ENCODE measurements around the gene SLC49A3. TPM values are rescaled to one million over a fixed set of nuclear protein-coding genes. Genes with fewer than 3 reads are reported as not detected.

The SLC49A3 gene
- total RNA-seq, 1 donor from 2014 or later = 6.2 TPM

GRCh38 chr4:704971-705277 lies 16.0 kb upstream of the SLC49A3 start:
- peaks cover 28% of the 10 kb centered on the region for H4K20me1 ChIP-seq (ENCODE audit: insufficient read depth, low read length)
- DNase-seq (ENCODE audit: low read depth) (no peak), FAIRE-seq (no peak)
- H3K27me3 ChIP-seq (ENCODE audit: insufficient read depth, low read length) = no peaks in the 10 kb centered on the region
- peak overlapping the region; percentile 55 for H3K9ac ChIP-seq (ENCODE audit: low read length)
- peaks cover 6% of the 10 kb centered on the region for H3K36me3 Mint-ChIP-seq (ENCODE audit: low read depth, unreplicated experiment)
- peaks cover 38% of the 10 kb centered on the region for H3K79me2 ChIP-seq (ENCODE audit: insufficient read depth, low read length)
- no peak overlapping the region for H3K4me3 ChIP-seq (ENCODE audit: insufficient read depth, low read depth, low read length)
- peak overlapping the region; percentile 53 for H2AFZ ChIP-seq (ENCODE audit: low read depth, low read length)
- H3K4me2 ChIP-seq (ENCODE audit: low read length) = peak overlapping the region; percentile 94
- no peak overlapping the region for H3K27ac Mint-ChIP-seq (ENCODE audit: unreplicated experiment)
- no peaks in the 10 kb centered on the region for H3K9me3 ChIP-seq (ENCODE audit: insufficient read depth, low read depth, low read length)
- H3K9me3 Mint-ChIP-seq (ENCODE audit: unreplicated experiment) = peaks cover 2% of the 10 kb centered on the region
- H3K36me3 ChIP-seq (ENCODE audit: insufficient read depth, low read length) = peaks cover 2% of the 10 kb centered on the region
- TF ChIP-seq, protein P1, sequence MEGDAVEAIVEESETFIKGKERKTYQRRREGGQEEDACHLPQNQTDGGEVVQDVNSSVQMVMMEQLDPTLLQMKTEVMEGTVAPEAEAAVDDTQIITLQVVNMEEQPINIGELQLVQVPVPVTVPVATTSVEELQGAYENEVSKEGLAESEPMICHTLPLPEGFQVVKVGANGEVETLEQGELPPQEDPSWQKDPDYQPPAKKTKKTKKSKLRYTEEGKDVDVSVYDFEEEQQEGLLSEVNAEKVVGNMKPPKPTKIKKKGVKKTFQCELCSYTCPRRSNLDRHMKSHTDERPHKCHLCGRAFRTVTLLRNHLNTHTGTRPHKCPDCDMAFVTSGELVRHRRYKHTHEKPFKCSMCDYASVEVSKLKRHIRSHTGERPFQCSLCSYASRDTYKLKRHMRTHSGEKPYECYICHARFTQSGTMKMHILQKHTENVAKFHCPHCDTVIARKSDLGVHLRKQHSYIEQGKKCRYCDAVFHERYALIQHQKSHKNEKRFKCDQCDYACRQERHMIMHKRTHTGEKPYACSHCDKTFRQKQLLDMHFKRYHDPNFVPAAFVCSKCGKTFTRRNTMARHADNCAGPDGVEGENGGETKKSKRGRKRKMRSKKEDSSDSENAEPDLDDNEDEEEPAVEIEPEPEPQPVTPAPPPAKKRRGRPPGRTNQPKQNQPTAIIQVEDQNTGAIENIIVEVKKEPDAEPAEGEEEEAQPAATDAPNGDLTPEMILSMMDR (IDR thresholded peaks at IDR 0.05; ENCODE audit: insufficient read depth, low read depth, low read length) = no peak
- TF ChIP-seq EZH2 (IDR thresholded peaks at IDR 0.05; ENCODE audit: insufficient read depth, low read length) = no peak
- H3K27ac ChIP-seq (ENCODE audit: low read depth, low read length) = no peak overlapping the region
- peaks cover 3% of the 10 kb centered on the region for H3K27me3 Mint-ChIP-seq (ENCODE audit: low read depth, unreplicated experiment)
- H3K4me1 Mint-ChIP-seq (ENCODE audit: low read depth, unreplicated experiment) = peaks cover 13% of the 10 kb centered on the region
- peaks cover 10% of the 10 kb centered on the region for H3K4me1 ChIP-seq (ENCODE audit: insufficient read depth, low read length)
- H3K4me3 Mint-ChIP-seq (ENCODE audit: unreplicated experiment) = no peak overlapping the region

DNA sequence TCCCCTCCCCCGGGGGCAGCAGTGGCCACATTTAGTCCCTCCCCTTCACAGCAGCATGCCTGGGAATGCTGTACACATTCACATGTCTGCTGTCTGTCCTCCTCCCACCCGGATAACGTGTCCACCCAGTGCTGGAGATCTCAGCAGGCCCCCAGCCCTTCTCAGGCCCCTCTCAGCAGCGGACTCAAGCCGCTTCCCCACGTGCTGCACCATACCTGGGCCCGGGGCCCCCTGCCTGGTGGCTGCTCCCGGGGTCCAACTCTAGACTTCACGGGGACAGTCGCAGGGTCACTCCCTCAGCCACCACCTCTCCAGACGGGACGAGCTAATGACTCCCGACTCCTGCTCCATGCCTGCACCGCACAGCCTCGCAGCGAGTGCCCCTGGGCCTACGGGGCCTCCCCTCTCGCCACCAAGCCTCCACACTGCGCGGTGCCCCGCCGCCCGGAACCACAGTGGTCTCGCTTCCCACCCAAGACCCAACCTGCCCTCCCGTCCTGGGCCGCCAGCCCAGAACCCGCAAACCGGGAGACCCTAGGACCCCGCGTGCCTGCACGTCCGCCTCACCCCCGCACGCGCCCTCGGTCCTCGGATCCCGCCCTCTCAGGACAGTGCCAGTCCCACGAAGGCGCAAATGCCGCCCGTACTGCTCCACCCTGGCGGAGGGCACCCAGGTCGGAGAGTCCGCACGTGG lies 15.4 kb upstream of the SLC49A3 start:
- H3K36me3 Mint-ChIP-seq (ENCODE audit: low read depth, unreplicated experiment) = peaks cover 6% of the 10 kb centered on the region
- H3K27me3 ChIP-seq (ENCODE audit: insufficient read depth, low read length) = no peaks in the 10 kb centered on the region
- FAIRE-seq = no peak
- no peak overlapping the region for H3K9ac ChIP-seq (ENCODE audit: low read length)
- peaks cover 2% of the 10 kb centered on the region for H3K36me3 ChIP-seq (ENCODE audit: insufficient read depth, low read length)
- no peak overlapping the region for H3K27ac Mint-ChIP-seq (ENCODE audit: unreplicated experiment)
- H3K4me2 ChIP-seq (ENCODE audit: low read length) = no peak overlapping the region
- H3K4me1 Mint-ChIP-seq (ENCODE audit: low read depth, unreplicated experiment) = peaks cover 10% of the 10 kb centered on the region
- H3K79me2 ChIP-seq (ENCODE audit: insufficient read depth, low read length) = peaks cover 32% of the 10 kb centered on the region
- peaks cover 2% of the 10 kb centered on the region for H3K9me3 Mint-ChIP-seq (ENCODE audit: unreplicated experiment)
- H3K9me3 ChIP-seq (ENCODE audit: insufficient read depth, low read depth, low read length) = no peaks in the 10 kb centered on the region
- no peak overlapping the region for H3K4me3 Mint-ChIP-seq (ENCODE audit: unreplicated experiment)
- TF ChIP-seq EZH2 (IDR thresholded peaks at IDR 0.05; ENCODE audit: insufficient read depth, low read length) = no peak
- TF ChIP-seq, protein P1 (IDR thresholded peaks at IDR 0.05; ENCODE audit: insufficient read depth, low read depth, low read length) = no peak
- peaks cover 22% of the 10 kb centered on the region for H4K20me1 ChIP-seq (ENCODE audit: insufficient read depth, low read length)
- H2AFZ ChIP-seq (ENCODE audit: low read depth, low read length) = no peak overlapping the region
- no peak for DNase-seq (ENCODE audit: low read depth)
- H3K4me1 ChIP-seq (ENCODE audit: insufficient read depth, low read length) = peaks cover 16% of the 10 kb centered on the region
- H3K27ac ChIP-seq (ENCODE audit: low read depth, low read length) = no peak overlapping the region
- peaks cover 3% of the 10 kb centered on the region for H3K27me3 Mint-ChIP-seq (ENCODE audit: low read depth, unreplicated experiment)
- no peak overlapping the region for H3K4me3 ChIP-seq (ENCODE audit: insufficient read depth, low read depth, low read length)
